HG03432 (cell line): ENCODE measurements around the gene MYH11.
"Not testable (repeated sequence)": the region's sequence is repeated elsewhere in the genome, so short reads cannot be mapped to it uniquely, and the experiment has no call there.

Experiments used
- ATAC-seq: cut with Tn5 transposase; IDR thresholded peaks from one replicate; pipeline ENCODE4 v1.9.1; 2021; ENCODE audit warnings: mild to moderate bottlenecking, moderate library complexity; ENCODE audit not compliant: unreplicated experiment

The MYH11 gene

GRCh38 chr16:15846510-15846909 lies 10.3 kb downstream of the MYH11 start:
- no peak for ATAC-seq

DNA sequence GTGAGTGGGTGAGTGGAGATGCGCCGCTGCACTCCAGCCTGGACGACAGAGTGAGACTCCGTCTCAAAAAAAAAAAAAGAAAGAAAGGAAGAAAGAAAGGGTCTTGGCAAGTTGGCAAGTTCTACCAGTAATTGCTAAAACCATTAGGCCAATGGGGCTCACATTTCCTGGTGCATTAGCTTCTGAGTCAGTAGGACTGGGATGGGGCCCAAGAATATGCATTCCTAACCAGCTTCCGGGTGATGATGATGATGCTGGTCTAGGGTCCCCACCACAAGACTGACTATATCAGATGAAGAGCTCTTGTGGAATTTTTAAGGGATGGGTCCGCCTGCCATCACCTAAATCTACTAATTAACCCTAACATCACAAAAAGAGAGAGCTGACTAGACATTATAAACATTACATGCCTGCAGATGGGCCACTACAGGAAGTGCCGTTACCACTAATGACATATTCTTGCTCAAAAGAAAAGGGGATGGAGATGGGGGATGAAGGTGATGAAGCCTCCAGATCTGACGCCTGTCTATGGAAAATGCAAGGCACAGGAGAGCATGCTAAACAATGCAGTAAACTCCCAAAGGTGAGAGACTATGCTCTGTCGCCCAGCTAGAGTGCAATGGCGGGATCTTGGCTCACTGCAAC lies 13.1 kb downstream of the MYH11 start:
- ATAC-seq = no peak

- ATAC-seq = not testable (repeated sequence)
Measured at GRCh38 chr16:15839204-15839603, 17.6 kb downstream of the MYH11 start.

GRCh38 chr16:15837761-15838160 lies 19.1 kb downstream of the MYH11 start:
- no peak for ATAC-seq

GRCh38 chr16:15836965-15837611 lies 19.7 kb downstream of the MYH11 start:
- ATAC-seq = no peak

- ATAC-seq = no peak
Measured at GRCh38 chr16:15836074-15836473, 20.8 kb downstream of the MYH11 start.

DNA sequence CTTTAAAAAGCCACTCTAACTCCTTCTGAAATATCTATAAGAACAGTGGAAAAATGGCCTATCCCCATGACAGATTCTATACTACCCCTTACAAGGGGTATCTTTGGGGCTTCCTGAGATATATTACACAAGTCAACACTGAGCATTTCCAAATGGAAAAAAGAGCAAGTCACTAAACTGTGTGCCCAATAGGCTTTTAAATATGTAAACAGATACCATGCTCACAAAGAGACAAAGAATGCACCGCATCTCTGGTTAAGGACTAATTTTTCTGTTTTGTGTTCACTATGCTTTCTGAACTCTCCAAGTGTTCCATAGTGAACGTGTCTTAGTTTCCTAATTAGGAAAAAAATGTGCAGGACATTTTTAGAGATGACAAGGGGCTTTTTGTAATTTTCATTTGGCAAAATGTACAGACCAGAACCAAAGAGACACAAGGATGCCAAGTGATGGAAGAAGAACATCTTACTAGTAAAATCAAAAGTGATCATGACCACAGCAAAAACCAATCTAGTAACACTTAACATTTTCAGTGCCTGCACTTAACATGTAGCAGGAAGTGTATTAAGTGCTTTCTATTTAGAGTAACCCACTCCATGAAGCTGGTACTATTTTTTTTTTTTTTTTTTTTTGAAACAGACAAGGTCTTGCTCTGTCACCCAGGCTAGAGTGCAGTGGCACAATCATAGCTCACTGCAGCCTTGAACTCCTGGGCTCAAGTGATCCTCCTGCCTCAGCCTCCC lies 21.5 kb downstream of the MYH11 start:
- no peak for ATAC-seq

DNA sequence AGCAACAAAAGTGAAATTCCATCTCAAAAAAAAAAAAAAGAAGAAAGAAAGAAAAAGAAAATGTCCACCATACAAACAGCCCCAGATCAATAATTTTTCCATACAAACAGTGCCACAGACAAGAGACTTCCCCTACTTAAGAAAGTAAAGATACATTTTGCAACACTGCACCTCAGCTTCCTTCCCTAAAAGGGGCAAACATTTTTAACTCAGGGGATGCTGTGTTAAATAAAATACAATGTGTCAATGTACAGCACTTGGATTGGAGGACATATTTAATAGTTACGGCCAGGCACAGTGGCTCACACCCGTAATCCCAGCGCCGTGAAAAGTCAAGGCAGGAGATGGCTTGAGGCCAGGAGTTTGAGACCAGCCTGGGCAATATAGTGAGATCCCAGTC lies 22.3 kb downstream of the MYH11 start:
- ATAC-seq = no peak

GRCh38 chr16:15833541-15833940 lies 23.3 kb downstream of the MYH11 start:
- no peak for ATAC-seq

- no peak for ATAC-seq
Measured at GRCh38 chr16:15832241-15832640, 24.6 kb downstream of the MYH11 start.

DNA sequence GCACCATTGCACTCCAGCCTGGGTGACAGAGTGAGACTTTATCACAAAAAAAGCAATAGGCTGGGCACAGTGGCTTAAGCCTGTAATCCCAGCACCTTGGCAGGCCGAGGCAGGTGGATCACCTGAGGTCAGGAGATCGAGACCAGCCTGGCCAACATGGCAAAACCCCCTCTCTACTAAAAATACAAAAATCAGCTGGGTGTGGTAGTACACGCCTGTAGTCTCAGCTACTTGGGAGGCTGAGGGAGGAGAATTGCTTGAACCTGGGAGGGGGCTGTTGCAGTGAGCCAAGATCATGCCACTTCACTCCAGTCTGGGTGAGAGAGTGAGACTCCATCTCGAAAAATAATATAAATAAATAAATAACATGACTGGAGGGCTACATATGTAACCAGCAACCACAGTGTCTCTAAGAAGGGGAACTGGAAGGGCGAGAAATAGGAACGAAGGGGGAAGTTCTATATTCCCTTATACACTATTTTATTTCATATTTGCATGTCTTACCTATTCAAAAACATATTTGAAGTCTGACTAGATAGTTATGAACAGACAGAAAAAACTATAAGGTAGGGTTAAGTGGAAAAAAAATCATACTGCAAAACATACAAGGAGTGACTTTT lies 25.9 kb downstream of the MYH11 start:
- ATAC-seq = no peak

DNA sequence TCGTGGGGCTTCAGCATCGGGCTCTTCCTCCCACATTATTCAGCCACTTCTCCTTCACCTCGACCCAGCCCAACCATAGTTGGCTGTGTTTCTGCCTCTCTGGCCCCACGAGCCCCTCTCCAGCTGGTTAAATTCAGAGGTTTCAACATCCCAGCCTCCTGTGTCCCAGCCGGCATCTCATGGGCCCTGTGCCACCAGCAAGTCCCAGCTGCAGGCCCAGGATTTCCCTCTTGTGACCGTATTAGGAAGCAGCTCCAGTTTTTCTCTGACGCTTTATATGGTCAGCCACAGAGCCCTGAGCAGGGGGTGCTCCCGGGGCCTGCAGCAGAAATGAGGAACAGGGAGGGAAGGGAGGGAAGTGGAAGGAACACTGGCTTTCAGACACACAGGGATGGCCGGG lies 27.4 kb downstream of the MYH11 start:
- ATAC-seq = no peak

DNA sequence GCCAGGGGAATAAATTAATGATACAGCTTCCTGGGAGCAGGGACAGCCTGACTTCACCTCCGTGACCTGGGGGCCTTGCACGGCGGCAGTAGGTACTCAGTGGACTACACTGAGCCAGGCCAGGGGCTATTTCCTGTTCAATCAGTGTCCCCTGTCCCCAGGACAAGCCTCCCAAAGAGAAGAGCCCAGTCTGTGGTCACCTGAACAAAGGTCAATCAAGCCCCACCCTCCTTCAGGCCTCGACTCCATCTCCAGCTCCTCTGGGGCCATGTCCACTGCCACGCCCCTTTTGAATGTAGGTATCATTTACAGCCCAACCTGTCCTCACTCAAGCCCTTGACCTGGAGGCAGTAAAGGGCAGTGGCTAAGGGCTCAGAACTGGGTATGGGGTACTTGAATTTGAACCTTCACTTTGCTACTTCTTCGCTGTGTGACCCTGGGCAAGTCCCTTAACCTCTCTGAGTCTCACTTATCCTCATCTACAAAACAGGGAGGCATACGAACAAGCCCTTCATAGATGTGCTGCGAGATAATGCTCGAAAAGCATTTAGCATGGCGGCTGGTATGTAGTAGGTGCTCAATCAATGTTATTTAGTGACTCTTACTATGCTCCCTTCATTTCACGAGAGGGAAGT lies 29.0 kb downstream of the MYH11 start:
- no peak for ATAC-seq

DNA sequence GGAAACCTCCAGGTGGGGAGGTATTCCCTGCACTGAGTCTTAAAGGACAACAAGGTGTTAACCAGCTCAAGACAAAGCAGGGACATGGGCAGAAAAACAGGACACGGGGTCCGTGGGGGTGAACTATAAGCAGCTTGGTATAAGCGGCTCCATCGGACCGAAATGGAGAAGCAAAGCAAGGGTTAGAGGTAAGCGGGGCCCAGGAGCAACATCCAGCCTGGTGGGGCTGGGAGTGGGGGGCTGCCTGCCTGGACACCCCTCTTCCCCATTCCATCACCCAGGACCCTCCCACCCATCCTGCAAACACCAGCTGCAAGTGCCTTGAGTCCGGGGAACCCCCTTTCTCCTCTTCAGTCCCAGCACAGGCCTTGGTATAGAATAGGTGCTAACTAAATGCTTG lies 29.5 kb downstream of the MYH11 start:
- ATAC-seq = no peak

DNA sequence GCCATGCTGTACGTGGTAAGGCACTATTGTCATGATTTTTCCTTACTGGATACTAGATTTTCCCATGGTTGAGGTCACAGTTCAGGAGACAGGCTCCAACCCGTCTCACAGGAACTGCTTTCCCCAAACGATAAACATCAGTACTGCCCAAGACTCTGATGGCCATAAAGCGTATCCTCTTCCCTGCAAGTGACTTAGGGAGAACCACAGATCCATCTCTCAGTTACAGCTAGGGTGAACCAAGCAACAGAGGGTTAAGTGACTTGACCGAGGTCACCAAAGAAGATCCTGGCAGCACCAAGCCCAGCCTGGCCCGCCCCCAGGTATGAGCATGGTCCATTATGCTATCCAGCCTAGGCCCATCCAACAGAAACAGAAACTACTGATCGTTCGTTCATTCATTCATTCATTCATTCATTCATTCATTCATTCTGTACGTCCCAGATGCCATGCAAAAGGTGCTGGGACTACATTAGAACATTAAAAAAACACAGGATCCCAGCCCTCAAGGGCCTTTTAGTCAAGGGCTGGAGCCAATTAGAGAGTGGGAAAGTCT lies 31.0 kb downstream of the MYH11 start:
- no peak for ATAC-seq

DNA sequence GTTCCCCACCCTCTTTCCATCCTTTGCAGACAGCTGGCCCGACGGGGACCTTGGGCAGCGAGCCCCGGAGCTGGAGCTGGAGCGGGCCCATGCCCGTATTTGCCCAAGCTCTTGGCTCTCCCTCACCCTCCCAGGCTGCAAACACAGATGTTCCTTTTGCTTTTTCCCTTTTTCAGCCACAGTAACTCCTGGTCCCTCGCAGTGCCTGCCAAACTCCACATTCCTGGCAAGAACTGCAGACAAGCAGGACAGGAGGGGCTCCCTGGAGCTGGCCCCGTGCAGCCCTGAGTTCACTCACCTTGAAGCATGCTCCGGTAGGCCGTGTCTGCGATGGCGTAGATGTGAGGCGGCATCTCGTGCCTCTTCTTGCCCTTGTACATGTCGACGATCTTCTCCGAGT lies 33.9 kb downstream of the MYH11 start:
- ATAC-seq = no peak

DNA sequence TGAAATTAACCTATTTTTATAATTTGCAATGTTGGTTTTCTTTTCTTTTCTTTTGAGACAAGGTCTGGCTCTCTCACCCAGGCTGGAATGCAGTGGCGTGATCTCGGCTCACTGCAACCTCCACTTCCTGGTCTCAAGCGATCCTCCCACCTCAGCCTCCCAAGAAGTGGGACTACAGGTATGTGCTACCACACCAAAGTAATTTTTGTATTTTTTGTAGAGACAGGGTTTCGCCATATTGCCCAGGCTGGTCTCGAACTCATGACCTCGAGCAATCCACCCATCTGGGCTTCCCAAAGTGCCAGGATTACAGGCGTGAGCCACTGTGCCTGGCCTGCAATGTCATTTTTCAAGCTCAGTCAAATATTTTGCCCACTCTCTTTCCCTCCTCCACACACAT lies 36.0 kb downstream of the MYH11 start:
- ATAC-seq = no peak

DNA sequence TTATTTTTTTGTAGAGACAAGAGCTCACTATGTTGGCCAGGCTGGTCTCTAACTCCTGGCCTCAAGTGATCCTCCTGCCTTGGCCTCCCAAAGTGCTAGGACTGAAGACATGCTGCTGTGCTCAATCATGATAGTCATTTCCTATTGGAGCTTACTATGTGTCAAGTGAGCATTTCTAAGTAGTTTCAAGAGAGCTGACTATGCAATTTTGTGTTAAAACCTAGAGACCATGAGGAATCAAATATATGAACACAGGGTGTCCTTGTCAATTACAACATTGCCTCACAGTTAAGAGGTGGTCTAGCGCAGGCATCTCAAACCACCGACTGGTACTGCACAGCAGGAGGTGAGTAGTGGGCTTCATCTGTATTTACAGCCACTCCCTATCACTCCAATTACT lies 37.8 kb downstream of the MYH11 start:
- ATAC-seq = no peak

GRCh38 chr16:15817446-15817845 lies 39.4 kb downstream of the MYH11 start:
- ATAC-seq = no peak

DNA sequence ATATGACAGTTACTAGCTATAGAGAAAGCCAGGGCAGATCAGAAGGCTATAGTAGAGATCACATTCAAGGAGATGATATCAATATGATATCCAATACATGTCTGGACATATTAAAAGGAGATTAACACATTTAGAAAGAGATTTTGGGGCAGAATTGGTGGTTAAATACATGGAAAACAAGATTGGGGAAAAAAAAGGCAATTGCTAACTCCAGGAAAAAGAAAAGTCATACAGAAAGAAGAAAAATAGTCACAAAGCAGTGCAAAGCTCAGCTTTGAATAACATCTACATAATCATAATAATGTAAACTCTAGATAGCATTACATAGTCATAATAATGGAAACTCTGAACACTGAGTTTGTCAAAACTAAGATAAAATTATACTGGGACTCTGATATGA lies 40.6 kb downstream of the MYH11 start:
- ATAC-seq = no peak

DNA sequence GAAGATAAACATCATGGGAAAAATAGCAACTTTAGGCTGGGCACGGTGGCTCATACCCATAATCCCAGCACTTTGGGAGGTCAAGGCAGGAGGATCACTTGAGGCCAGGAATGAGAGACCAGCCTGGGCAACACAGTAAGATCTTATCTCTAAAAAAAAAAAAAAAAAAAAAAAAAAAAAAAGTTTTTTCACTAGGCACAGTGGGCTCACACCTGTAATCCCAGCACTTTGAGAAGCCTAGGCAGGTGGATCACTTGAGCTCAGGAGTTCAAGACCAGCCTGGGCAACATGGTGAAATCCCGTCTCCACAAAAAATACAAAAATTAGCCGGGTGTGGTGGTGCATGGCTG lies 44.5 kb downstream of the MYH11 start:
- ATAC-seq = not testable (repeated sequence)
